ENCODE results near the gene TACSTD2. TPM values are rescaled to one million over a fixed set of nuclear protein-coding genes. Genes with fewer than 3 reads are reported as not detected.
"Not testable (repeated sequence)": the region's sequence is repeated elsewhere in the genome, so short reads cannot be mapped to it uniquely, and the experiment has no call there.

Gene TACSTD2
- total and polyA plus RNA-seq, 2 of the 13 experiments (the other 11 are each of a cell fraction or from before 2014, with no cell fraction given): not detected

DNA sequence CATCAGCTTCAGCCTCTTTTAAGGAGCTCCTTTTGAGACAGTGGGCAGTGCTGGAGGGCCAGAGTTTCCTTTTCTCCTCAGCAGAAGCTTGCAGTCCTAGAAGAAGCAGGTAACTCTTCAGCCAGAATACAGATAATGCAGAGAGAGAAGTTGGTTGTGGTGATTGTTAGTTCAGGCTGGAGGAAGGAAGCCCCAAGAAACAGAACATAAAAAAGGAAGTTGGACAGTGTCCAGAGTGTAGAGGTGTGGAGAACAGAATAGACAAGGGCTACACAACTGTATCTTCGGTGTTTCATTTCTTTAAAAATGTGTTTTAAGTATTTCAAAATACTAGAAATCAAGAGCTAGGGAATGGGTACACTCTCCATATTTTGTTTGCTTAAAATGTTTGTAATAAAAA is 6.4 kb upstream of the TACSTD2 start (continued):
- TF ChIP-seq ZNF225 (CRISPR knock-in tag; IDR thresholded peaks at IDR 0.05) (no peak), CHCHD3 (CRISPR knock-in tag; IDR thresholded peaks at IDR 0.05) (no peak), ZNF598 (CRISPR knock-in tag; IDR thresholded peaks at IDR 0.05; ENCODE audit: borderline replicate concordance) (no peak), MLX (CRISPR knock-in tag; IDR thresholded peaks at IDR 0.05) (no peak)
- TF ChIP-seq, protein P1, sequence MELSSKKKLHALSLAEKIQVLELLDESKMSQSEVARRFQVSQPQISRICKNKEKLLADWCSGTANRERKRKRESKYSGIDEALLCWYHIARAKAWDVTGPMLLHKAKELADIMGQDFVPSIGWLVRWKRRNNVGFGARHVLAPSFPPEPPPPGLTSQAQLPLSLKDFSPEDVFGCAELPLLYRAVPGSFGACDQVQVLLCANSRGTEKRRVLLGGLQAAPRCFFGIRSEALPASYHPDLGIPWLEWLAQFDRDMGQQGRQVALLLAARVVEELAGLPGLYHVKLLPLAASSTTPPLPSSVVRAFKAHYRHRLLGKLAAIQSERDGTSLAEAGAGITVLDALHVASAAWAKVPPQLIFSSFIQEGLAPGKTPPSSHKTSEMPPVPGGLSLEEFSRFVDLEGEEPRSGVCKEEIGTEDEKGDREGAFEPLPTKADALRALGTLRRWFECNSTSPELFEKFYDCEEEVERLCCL (CRISPR knock-in tag; IDR thresholded peaks at IDR 0.05; ENCODE audit: borderline replicate concordance): no peak

DNA sequence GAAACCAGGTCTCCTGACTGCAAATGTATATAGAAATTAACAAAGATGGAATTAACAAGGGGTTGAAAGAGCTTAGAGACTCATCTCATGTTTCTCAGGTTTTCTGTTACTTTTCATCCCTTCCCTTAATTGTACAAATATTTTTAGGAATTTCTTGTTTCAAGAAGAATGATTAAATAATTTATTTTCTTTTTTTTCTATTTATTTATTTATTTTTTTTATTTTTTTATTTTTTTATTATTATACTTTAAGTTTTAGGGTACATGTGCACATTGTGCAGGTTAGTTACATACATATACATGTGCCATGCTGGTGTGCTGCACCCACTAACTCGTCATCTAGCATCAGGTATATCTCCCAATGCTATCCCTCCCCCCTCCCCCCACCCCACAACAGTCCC is 5.1 kb upstream of the TACSTD2 start:
- H3K79me2 ChIP-seq (ENCODE audit: insufficient read depth, low read length); in situ Hi-C loops (cut with HindIII; ENCODE audit: extremely low pct_ligation_motif_present, low pct_unique_long_range_greater_than_20kb); FAIRE-seq; H3K4me2 ChIP-seq (ENCODE audit: low read depth, low read length); ATAC-seq; BruUV-seq (replicated peaks); H4K20me1 ChIP-seq (ENCODE audit: insufficient read depth, low read length); H3K9me3 ChIP-seq (ENCODE audit: low read length); H3K36me3 ChIP-seq (replicated peaks in 1 of 2; ENCODE audit: control insufficient read depth in 1 of 2, insufficient read depth in 2 of 2, low read length in 2 of 2); H3K27me3 ChIP-seq (ENCODE audit: control insufficient read depth in 1 of 2, insufficient read depth in 2 of 2, low read length in 2 of 2); H3K27ac ChIP-seq (ENCODE audit: extremely low read length, insufficient read depth, low read length); H2AFZ ChIP-seq (ENCODE audit: low read length); DNase-seq (ENCODE audit: low spot score); H3K9ac ChIP-seq (ENCODE audit: insufficient read depth, low read depth, low read length); intact Hi-C loops (cut with micrococcal nuclease; ENCODE audit: unreplicated experiment); POLR2A ChIA-PET; H3K4me3 ChIP-seq (replicated peaks in 1 of 3; ENCODE audit: insufficient read depth in 1 of 3, low read depth in 2 of 3, low read length in 3 of 3); CTCF ChIA-PET (ENCODE audit: low intra/inter-chr PET ratio, low total read pairs): not testable (repeated sequence)
- peaks cover 16% of the 10 kb centered on the region for H3K4me1 ChIP-seq (ENCODE audit: insufficient read depth, low read length)
- 14% methylated on average over 1 of the region's 1 CpG for WGBS (ENCODE audit: low lambda C conversion rate)

DNA sequence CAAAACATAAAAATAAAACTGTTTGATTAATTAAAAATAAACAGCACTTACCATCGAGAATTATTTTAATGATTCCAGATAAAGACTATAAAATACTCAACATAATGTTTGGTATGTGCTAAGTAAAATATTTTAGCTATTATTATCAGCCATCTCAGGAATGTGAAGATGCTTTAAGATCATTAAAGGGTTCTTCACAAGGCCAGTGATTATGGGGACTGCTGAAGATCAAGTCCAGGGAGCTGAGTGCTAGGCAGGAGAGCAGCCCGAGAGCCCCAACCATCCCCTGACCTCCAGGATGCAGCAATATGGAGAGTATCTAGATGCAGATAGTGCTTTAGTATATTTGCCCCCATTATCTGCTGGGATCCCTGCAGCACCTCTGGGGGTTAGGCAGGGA is 4.6 kb upstream of the TACSTD2 start:
- no peak for FAIRE-seq
- in situ Hi-C loops (cut with HindIII; ENCODE audit: extremely low pct_ligation_motif_present, low pct_unique_long_range_greater_than_20kb): no loop called here
- TF ChIP-seq RORA (CRISPR knock-in tag; IDR thresholded peaks at IDR 0.05): no peak
- no peak for TF ChIP-seq DR1 (CRISPR knock-in tag; IDR thresholded peaks at IDR 0.05)
- TF ChIP-seq ZNF260 (CRISPR knock-in tag; IDR thresholded peaks at IDR 0.05; ENCODE audit: borderline replicate concordance, low read depth): no peak
- no peak for TF ChIP-seq SALL1 (CRISPR knock-in tag; IDR thresholded peaks at IDR 0.05)
- no peak for TF ChIP-seq RBM39 (IDR thresholded peaks at IDR 0.05; ENCODE audit: low read depth, low read length, poor library complexity, severe bottlenecking)
- TF ChIP-seq RAD21 (CRISPR knock-in tag; IDR thresholded peaks at IDR 0.05): no peak
- no peak for TF ChIP-seq HCFC1 (IDR thresholded peaks at IDR 0.05; ENCODE audit: low read depth, low read length)
- no peak for TF ChIP-seq MTF2 (CRISPR knock-in tag; IDR thresholded peaks at IDR 0.05; ENCODE audit: borderline replicate concordance)
- TF ChIP-seq CTCF (CRISPR knock-in tag; IDR thresholded peaks at IDR 0.05): no peak
- no peak for TF ChIP-seq RELA (CRISPR knock-in tag; IDR thresholded peaks at IDR 0.05)

More for the DNA sequence above, 4.6 kb upstream of the TACSTD2 start:
- DNase-seq (ENCODE audit: low spot score) (no peak), ATAC-seq (no peak)
- intact Hi-C loops (cut with micrococcal nuclease; ENCODE audit: unreplicated experiment): no loop called here
- Histone ChIP-seq H3K27me3 (ENCODE audit: control insufficient read depth in 1 of 2, insufficient read depth in 2 of 2, low read length in 2 of 2) (peaks cover 0 to 3% of the 10 kb centered on the region in 2 experiments; a peak in 2 of 5 replicates), H3K36me3 (replicated peaks in 1 of 2; ENCODE audit: control insufficient read depth in 1 of 2, insufficient read depth in 2 of 2, low read length in 2 of 2) (no peaks in the 10 kb centered on the region), H4K20me1 (ENCODE audit: insufficient read depth, low read length) (no peaks in the 10 kb centered on the region), H3K79me2 (ENCODE audit: insufficient read depth, low read length) (no peaks in the 10 kb centered on the region), H3K4me3 (replicated peaks in 1 of 3; ENCODE audit: insufficient read depth in 1 of 3, low read depth in 2 of 3, low read length in 3 of 3) (no peak overlapping the region), H2AFZ (ENCODE audit: low read length) (no peak overlapping the region), H3K27ac (ENCODE audit: extremely low read length, insufficient read depth, low read length) (no peak overlapping the region), H3K4me1 (ENCODE audit: insufficient read depth, low read length) (peaks cover 16% of the 10 kb centered on the region), H3K9me3 (ENCODE audit: low read length) (no peaks in the 10 kb centered on the region), H3K4me2 (ENCODE audit: low read depth, low read length) (no peak overlapping the region), H3K9ac (ENCODE audit: insufficient read depth, low read depth, low read length) (no peak overlapping the region)
- POLR2A ChIA-PET: no interaction called here
- WGBS (ENCODE audit: low lambda C conversion rate): under 1% methylated on average over 2 of the region's 2 CpGs
- no TSS peak for BruUV-seq (replicated peaks)
- CTCF ChIA-PET (ENCODE audit: low intra/inter-chr PET ratio, low total read pairs): no interaction called here

Data from HepG2 (cell line).